ENCODE results near the gene OR52J3. TPM values are rescaled to one million over a fixed set of nuclear protein-coding genes. Genes with fewer than 3 reads are reported as not detected.

The OR52J3 gene
- total RNA-seq, 2 experiments from 2014 or later, result not detected

DNA sequence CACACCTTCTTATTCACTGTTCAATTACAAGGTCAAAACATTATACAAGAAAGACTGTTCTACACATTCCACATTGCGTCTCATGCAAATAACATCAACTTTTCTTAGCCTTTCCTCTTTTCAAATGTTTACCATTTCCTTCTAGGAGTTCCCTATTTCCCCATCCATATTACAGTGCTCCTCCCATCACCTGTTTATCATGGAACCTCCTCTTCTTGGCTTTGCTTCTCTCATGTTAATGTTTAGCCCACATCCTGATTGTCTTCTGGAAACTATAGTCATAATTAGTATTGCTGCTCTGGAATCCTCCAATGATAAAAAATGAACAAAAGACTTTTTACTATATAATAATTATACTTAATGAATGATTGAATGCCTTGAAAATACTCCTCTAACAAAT is 44.3 kb downstream of the OR52J3 start:
- Histone ChIP-seq H3K27ac (ENCODE audit: low read depth, low read length, poor library complexity, severe bottlenecking) (no peak overlapping the region), H3K9me3 (ENCODE audit: low read length) (no peaks in the 10 kb centered on the region), H2AFZ (ENCODE audit: low read length) (no peak overlapping the region), H3K4me1 (ENCODE audit: insufficient read depth, low read length, poor library complexity, severe bottlenecking) (no peaks in the 10 kb centered on the region), H3K4me3 (ENCODE audit: low read depth, low read length, poor library complexity, severe bottlenecking) (no peak overlapping the region), H3K4me2 (ENCODE audit: low read length) (no peak overlapping the region), H3K36me3 (ENCODE audit: insufficient read depth, low read length) (no peaks in the 10 kb centered on the region), H3K79me2 (ENCODE audit: insufficient read depth, low read depth, low read length) (no peaks in the 10 kb centered on the region; the same call in 1 of the 2 replicates), H3K9me2 (ENCODE audit: insufficient read depth, low read length) (no peaks in the 10 kb centered on the region), H4K20me1 (ENCODE audit: insufficient read depth, low read length) (no peaks in the 10 kb centered on the region)
- intact Hi-C loops (cut with micrococcal nuclease; ENCODE audit: unreplicated experiment), result no loop called here
- no peak for TF ChIP-seq EZH2phosphoT487 (IDR thresholded peaks at IDR 0.05; ENCODE audit: borderline replicate concordance, low read depth, low read length)
- TF ChIP-seq, protein P1, sequence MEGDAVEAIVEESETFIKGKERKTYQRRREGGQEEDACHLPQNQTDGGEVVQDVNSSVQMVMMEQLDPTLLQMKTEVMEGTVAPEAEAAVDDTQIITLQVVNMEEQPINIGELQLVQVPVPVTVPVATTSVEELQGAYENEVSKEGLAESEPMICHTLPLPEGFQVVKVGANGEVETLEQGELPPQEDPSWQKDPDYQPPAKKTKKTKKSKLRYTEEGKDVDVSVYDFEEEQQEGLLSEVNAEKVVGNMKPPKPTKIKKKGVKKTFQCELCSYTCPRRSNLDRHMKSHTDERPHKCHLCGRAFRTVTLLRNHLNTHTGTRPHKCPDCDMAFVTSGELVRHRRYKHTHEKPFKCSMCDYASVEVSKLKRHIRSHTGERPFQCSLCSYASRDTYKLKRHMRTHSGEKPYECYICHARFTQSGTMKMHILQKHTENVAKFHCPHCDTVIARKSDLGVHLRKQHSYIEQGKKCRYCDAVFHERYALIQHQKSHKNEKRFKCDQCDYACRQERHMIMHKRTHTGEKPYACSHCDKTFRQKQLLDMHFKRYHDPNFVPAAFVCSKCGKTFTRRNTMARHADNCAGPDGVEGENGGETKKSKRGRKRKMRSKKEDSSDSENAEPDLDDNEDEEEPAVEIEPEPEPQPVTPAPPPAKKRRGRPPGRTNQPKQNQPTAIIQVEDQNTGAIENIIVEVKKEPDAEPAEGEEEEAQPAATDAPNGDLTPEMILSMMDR (conservative IDR thresholded peaks at IDR 0.05; ENCODE audit: low read length), result no peak
- CTCF ChIA-PET (ENCODE audit: unreplicated experiment), result no interaction called here
- DNase-seq (ENCODE audit: low spot score), result no peak
- no TSS peak for BruUV-seq (replicated peaks)
- POLR2A ChIA-PET, result no interaction called here

GRCh38 chr11:5092821-5093585 is 46.7 kb downstream of the OR52J3 start:
- DNase-seq (ENCODE audit: low spot score), result no peak
- Histone ChIP-seq H4K20me1 (ENCODE audit: insufficient read depth, low read length) (no peaks in the 10 kb centered on the region), H3K9me3 (ENCODE audit: low read length) (no peaks in the 10 kb centered on the region), H3K79me2 (ENCODE audit: insufficient read depth, low read depth, low read length) (no peaks in the 10 kb centered on the region; the same call in 1 of the 2 replicates), H3K27ac (ENCODE audit: low read depth, low read length, poor library complexity, severe bottlenecking) (no peak overlapping the region), H3K4me2 (ENCODE audit: low read length) (no peak overlapping the region), H3K36me3 (ENCODE audit: insufficient read depth, low read length) (no peaks in the 10 kb centered on the region), H3K4me3 (ENCODE audit: low read depth, low read length, poor library complexity, severe bottlenecking) (no peak overlapping the region), H3K9me2 (ENCODE audit: insufficient read depth, low read length) (no peaks in the 10 kb centered on the region), H2AFZ (ENCODE audit: low read length) (no peak overlapping the region), H3K4me1 (ENCODE audit: insufficient read depth, low read length, poor library complexity, severe bottlenecking) (no peaks in the 10 kb centered on the region)
- POLR2A ChIA-PET, result no interaction called here
- CTCF ChIA-PET (ENCODE audit: unreplicated experiment), result no interaction called here
- BruUV-seq (replicated peaks), result no TSS peak
- TF ChIP-seq EZH2phosphoT487 (IDR thresholded peaks at IDR 0.05; ENCODE audit: borderline replicate concordance, low read depth, low read length), result no peak
- TF ChIP-seq, protein P1 (conservative IDR thresholded peaks at IDR 0.05; ENCODE audit: low read length), result no peak
- intact Hi-C loops (cut with micrococcal nuclease; ENCODE audit: unreplicated experiment), result no loop called here

GRCh38 chr11:5096011-5096410 is 49.7 kb downstream of the OR52J3 start:
- TF ChIP-seq, protein P1 (conservative IDR thresholded peaks at IDR 0.05; ENCODE audit: low read length), result no peak
- no peak for TF ChIP-seq EZH2phosphoT487 (IDR thresholded peaks at IDR 0.05; ENCODE audit: borderline replicate concordance, low read depth, low read length)

More at GRCh38 chr11:5096011-5096410, 49.7 kb downstream of the OR52J3 start:
- BruUV-seq (replicated peaks), result no TSS peak
- H3K27ac ChIP-seq (ENCODE audit: low read depth, low read length, poor library complexity, severe bottlenecking), result no peak overlapping the region
- no peaks in the 10 kb centered on the region for H3K36me3 ChIP-seq (ENCODE audit: insufficient read depth, low read length)
- no peaks in the 10 kb centered on the region for H3K9me2 ChIP-seq (ENCODE audit: insufficient read depth, low read length)
- H3K4me1 ChIP-seq (ENCODE audit: insufficient read depth, low read length, poor library complexity, severe bottlenecking), result no peaks in the 10 kb centered on the region
- no peaks in the 10 kb centered on the region for H4K20me1 ChIP-seq (ENCODE audit: insufficient read depth, low read length)
- H3K9me3 ChIP-seq (ENCODE audit: low read length), result no peaks in the 10 kb centered on the region
- no peak overlapping the region for H3K4me2 ChIP-seq (ENCODE audit: low read length)
- H3K79me2 ChIP-seq (ENCODE audit: insufficient read depth, low read depth, low read length), result no peaks in the 10 kb centered on the region; the same call in 1 of the 2 replicates
- intact Hi-C loops (cut with micrococcal nuclease; ENCODE audit: unreplicated experiment), result no loop called here
- ChIA-PET CTCF (ENCODE audit: unreplicated experiment) (no interaction called here), POLR2A (no interaction called here)
- no peak overlapping the region for H3K4me3 ChIP-seq (ENCODE audit: low read depth, low read length, poor library complexity, severe bottlenecking)
- no peak overlapping the region for H2AFZ ChIP-seq (ENCODE audit: low read length)
- DNase-seq (ENCODE audit: low spot score), result no peak
